Upper lobe of left lung (tissue), 6 donors: ENCODE measurements around the gene MMP15. TPM values are rescaled to one million over a fixed set of nuclear protein-coding genes. Genes with fewer than 3 reads are reported as not detected.

ENCODE experiments used
- ATAC-seq, 2 donors: fragments of 200-7000 bp; cut with Tn5 transposase; one replicate each; pipeline ENCODE4 v1.9.1; 2022; ENCODE audit warnings: mild to moderate bottlenecking in 2 of 2, moderate library complexity in 2 of 2; ENCODE audit not compliant: low FRiP score in 2 of 2
- DNase-seq, 2 donors: peaks; one replicate each; pipeline ENCODE4 v3.0.0-alpha.2; 2019 to 2020
- H3K27ac ChIP-seq, 4 donors: fragments of 200-600 bp; sonication (generic); one replicate each; pipeline ENCODE4 v1.5.1; 2016 to 2019
- H3K27me3 ChIP-seq, 4 donors: fragments of 200-600 bp; sonication (generic); one replicate each; pipeline ENCODE4 v1.5.1; 2017 to 2019
- H3K36me3 ChIP-seq, 4 donors: fragments of 200-600 bp; sonication (generic); one replicate each; pipeline ENCODE4 v1.5.1; 2016 to 2019
- H3K4me1 ChIP-seq, 4 donors: fragments of 200-600 bp; sonication (generic); one replicate each; pipeline ENCODE4 v1.5.1; 2018 to 2019
- H3K4me3 ChIP-seq, 4 donors: fragments of 200-600 bp; sonication (generic); one replicate each; pipeline ENCODE4 v1.5.1; 2017 to 2019; ENCODE audit warnings: mild to moderate bottlenecking in 2 of 4, moderate library complexity in 1 of 4
- H3K9me3 ChIP-seq, 4 donors: fragments of 200-600 bp; sonication (generic); one replicate each; pipeline ENCODE4 v1.5.1; 2018 to 2019
- CTCF ChIP-seq, 6 experiments: fragments of 450-650 bp in 4 of 6; fragments of 200-600 bp in 2 of 6; sonication (generic) in 2 of 6; IDR thresholded peaks; one replicate each; pipeline ENCODE4 v1.5.1; 2016 to 2019; ENCODE audit warnings: antibody characterized with exemption in 6 of 6
- EP300 ChIP-seq, 4 donors: sonication (generic); formaldehyde crosslinking; IDR thresholded peaks; one replicate each; pipeline ENCODE4 v1.5.1; 2017; ENCODE audit warnings: antibody characterized with exemption in 4 of 4, control low read depth in 2 of 4
- POLR2A ChIP-seq, 4 donors: fragments of 450-650 bp; IDR thresholded peaks; one replicate each; pipeline ENCODE4 v1.5.1; 2016 to 2017; ENCODE audit warnings: antibody characterized with exemption in 4 of 4, mild to moderate bottlenecking in 2 of 4
- POLR2AphosphoS5 ChIP-seq, 2 donors: sonication (generic); formaldehyde crosslinking; IDR thresholded peaks; one replicate each; pipeline ENCODE4 v1.5.1; 2017; ENCODE audit warnings: antibody characterized with exemption in 2 of 2
- WGBS, 2 donors: methylation state at CpG; one replicate each; pipeline ENCODE4 v1.1.5; 2017 to 2018; 5-methylcytosine and 5-hydroxymethylcytosine counted together
- total RNA-seq, 6 donors: library from RNA; depleted of rRNA in 4 of 6; stranded (reverse); fragments of >200 nt in 4 of 6; gene quantifications; one replicate each; pipeline versions ENCODE4 v1.1.0 to v1.2.1, GENCODE V29; 2016 to 2021
- donor health status: DM: no; HTN: no; CAD: no; lungs with moderate emphysema.
- donor health status: DM: no; HTN: yes; CAD: no; lungs with severe emphysema.

Gene MMP15
- total RNA-seq, 6 donors from 2014 or later = 14.7 to 30.5 (median 25.3) TPM

- no peak overlapping the region for H3K4me3 ChIP-seq
- no peak overlapping the region for H3K27ac ChIP-seq
- H3K9me3 ChIP-seq = no peaks in the 10 kb centered on the region
- WGBS, 2 donors = 96% methylated on average over 5 of the region's 5 CpGs
- DNase-seq (no peak), ATAC-seq (no peak)
- H3K4me1 ChIP-seq = peaks cover 0 to 12% (median 6%) of the 10 kb centered on the region in 4 donors
- no peaks in the 10 kb centered on the region for H3K36me3 ChIP-seq
- no peaks in the 10 kb centered on the region for H3K27me3 ChIP-seq
- TF ChIP-seq POLR2A (IDR thresholded peaks at IDR 0.05) = no peak
- TF ChIP-seq POLR2AphosphoS5 (IDR thresholded peaks at IDR 0.05) = no peak
- TF ChIP-seq EP300 (IDR thresholded peaks at IDR 0.05) = no peak
- TF ChIP-seq CTCF (IDR thresholded peaks at IDR 0.05) = no peak
Measured at GRCh38 chr16:58053682-58054005, 28.1 kb downstream of the MMP15 start.

GRCh38 chr16:58054289-58054688, 28.7 kb downstream of the MMP15 start:
- no peaks in the 10 kb centered on the region for H3K36me3 ChIP-seq
- H3K4me3 ChIP-seq = no peak overlapping the region
- no peaks in the 10 kb centered on the region for H3K9me3 ChIP-seq
- DNase-seq = no peak
- no peaks in the 10 kb centered on the region for H3K27me3 ChIP-seq
- TF ChIP-seq CTCF (IDR thresholded peaks at IDR 0.05) = no peak
- no peak for TF ChIP-seq POLR2AphosphoS5 (IDR thresholded peaks at IDR 0.05)
- no peak for TF ChIP-seq POLR2A (IDR thresholded peaks at IDR 0.05)
- no peak for TF ChIP-seq EP300 (IDR thresholded peaks at IDR 0.05)
- no peak overlapping the region for H3K27ac ChIP-seq
- no peak for ATAC-seq
- H3K4me1 ChIP-seq = peaks cover 0 to 6% (median 3%) of the 10 kb centered on the region in 4 donors
- WGBS, 2 donors = 74 to 77% methylated on average over 10 of the region's 10 CpGs

GRCh38 chr16:58056580-58056979, 31.0 kb downstream of the MMP15 start:
- Histone ChIP-seq H3K4me3 (no peak overlapping the region), H3K36me3 (no peaks in the 10 kb centered on the region), H3K9me3 (no peaks in the 10 kb centered on the region), H3K27ac (no peak overlapping the region), H3K27me3 (no peaks in the 10 kb centered on the region), H3K4me1 (no peaks in the 10 kb centered on the region)
- ATAC-seq = no peak
- 77 to 81% methylated on average over 5 of the region's 5 CpGs for WGBS, 2 donors
- no peak for DNase-seq
- no peak for TF ChIP-seq POLR2AphosphoS5 (IDR thresholded peaks at IDR 0.05)
- no peak for TF ChIP-seq CTCF (IDR thresholded peaks at IDR 0.05)

GRCh38 chr16:58057121-58057520, 31.6 kb downstream of the MMP15 start:
- Histone ChIP-seq H3K27me3 (no peaks in the 10 kb centered on the region), H3K36me3 (no peaks in the 10 kb centered on the region), H3K27ac (no peak overlapping the region), H3K4me3 (no peak overlapping the region), H3K4me1 (no peaks in the 10 kb centered on the region), H3K9me3 (no peaks in the 10 kb centered on the region)
- no peak for TF ChIP-seq CTCF (IDR thresholded peaks at IDR 0.05)
- no peak for TF ChIP-seq POLR2A (IDR thresholded peaks at IDR 0.05)
- no peak for TF ChIP-seq POLR2AphosphoS5 (IDR thresholded peaks at IDR 0.05)
- no peak for TF ChIP-seq EP300 (IDR thresholded peaks at IDR 0.05)
- no peak for DNase-seq
- 69 to 75% methylated on average over 5 of the region's 5 CpGs for WGBS, 2 donors
- no peak for ATAC-seq

GRCh38 chr16:58057784-58058183, 32.2 kb downstream of the MMP15 start:
- H3K4me1 ChIP-seq = peaks cover 0 to 1% (median 0%) of the 10 kb centered on the region in 4 donors
- 74 to 77% methylated on average over 3 of the region's 3 CpGs for WGBS, 2 donors
- H3K4me3 ChIP-seq = no peak overlapping the region
- no peaks in the 10 kb centered on the region for H3K9me3 ChIP-seq
- H3K27ac ChIP-seq = no peak overlapping the region
- H3K27me3 ChIP-seq = no peaks in the 10 kb centered on the region
- no peaks in the 10 kb centered on the region for H3K36me3 ChIP-seq
- no peak for DNase-seq
- no peak for ATAC-seq
- TF ChIP-seq CTCF (IDR thresholded peaks at IDR 0.05) (no peak), POLR2A (IDR thresholded peaks at IDR 0.05) (no peak), EP300 (IDR thresholded peaks at IDR 0.05) (no peak), POLR2AphosphoS5 (IDR thresholded peaks at IDR 0.05) (no peak)
